GM12874 (cell line): Measurements from ENCODE around the gene KCNQ1.

Experiments
- TF ChIP-seq, protein P1 (sequence below): IDR thresholded peaks from 2 replicates; pipeline ENCODE4 v1.5.1; 2011; ENCODE audit warnings: low read depth, mild to moderate bottlenecking, control low read depth, low read length, moderate library complexity; ENCODE audit not compliant: insufficient read depth

The KCNQ1 gene

DNA sequence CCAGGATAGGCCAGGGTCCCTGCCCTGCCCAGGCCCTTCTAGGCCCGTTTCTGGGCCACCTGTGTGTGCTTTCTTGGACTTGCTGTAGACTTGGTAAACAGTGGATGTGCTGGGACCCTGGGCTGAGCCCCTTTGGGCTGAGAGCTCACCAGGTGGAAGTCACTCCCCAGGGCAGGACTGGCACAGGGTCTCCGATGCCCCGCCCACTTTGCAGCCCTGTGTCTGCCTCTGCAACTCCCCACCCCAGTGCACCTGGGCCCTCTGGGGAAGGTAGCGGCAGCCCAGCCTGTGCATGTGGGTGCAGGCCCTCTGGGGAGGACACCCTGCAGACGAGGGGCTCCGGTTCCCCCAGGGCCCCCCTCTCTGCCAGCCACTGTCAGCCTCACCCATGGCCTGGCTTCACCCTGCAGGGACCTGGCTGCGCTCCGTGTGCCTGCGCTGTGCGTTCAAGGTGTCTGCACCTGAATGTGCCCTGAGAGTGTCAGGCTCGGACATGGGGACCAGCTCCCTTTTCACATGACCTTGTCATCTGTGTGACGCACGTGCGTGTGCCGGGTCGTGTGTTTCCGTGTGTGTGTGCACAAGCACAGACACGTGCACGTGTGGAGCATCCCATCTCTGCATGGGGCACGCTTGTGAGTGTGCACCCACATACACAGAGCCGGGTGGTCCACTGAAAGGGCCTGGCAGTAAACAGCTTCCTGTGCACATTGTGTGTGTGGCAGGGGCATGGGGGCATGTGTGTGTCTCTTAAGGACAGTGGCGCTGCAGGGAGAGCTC, 136.5 kb downstream of the KCNQ1 start:
- TF ChIP-seq, protein P1, sequence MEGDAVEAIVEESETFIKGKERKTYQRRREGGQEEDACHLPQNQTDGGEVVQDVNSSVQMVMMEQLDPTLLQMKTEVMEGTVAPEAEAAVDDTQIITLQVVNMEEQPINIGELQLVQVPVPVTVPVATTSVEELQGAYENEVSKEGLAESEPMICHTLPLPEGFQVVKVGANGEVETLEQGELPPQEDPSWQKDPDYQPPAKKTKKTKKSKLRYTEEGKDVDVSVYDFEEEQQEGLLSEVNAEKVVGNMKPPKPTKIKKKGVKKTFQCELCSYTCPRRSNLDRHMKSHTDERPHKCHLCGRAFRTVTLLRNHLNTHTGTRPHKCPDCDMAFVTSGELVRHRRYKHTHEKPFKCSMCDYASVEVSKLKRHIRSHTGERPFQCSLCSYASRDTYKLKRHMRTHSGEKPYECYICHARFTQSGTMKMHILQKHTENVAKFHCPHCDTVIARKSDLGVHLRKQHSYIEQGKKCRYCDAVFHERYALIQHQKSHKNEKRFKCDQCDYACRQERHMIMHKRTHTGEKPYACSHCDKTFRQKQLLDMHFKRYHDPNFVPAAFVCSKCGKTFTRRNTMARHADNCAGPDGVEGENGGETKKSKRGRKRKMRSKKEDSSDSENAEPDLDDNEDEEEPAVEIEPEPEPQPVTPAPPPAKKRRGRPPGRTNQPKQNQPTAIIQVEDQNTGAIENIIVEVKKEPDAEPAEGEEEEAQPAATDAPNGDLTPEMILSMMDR = no peak

DNA sequence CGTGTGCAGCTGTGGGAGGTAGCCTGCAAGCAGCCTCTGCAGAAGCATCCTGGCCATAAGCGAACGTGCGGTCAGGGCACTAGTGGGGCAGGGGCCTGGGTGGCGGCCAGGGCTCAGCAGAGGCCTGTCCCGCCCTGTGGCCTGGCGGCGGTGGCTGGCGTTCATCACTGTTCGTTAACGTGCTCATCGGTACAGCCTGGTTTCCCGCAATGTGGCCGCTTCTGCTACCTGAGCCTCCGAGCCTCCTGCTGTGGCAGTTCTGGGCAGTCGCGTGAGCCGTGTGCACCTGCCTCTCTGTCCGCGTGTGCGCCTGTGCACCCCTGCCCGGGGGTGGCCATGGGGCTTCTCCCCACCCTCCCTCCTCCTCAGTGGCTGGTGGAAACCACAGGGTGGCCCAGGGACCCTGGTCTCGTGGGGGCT, 137.1 kb downstream of the KCNQ1 start:
- TF ChIP-seq, protein P1 = no peak

DNA sequence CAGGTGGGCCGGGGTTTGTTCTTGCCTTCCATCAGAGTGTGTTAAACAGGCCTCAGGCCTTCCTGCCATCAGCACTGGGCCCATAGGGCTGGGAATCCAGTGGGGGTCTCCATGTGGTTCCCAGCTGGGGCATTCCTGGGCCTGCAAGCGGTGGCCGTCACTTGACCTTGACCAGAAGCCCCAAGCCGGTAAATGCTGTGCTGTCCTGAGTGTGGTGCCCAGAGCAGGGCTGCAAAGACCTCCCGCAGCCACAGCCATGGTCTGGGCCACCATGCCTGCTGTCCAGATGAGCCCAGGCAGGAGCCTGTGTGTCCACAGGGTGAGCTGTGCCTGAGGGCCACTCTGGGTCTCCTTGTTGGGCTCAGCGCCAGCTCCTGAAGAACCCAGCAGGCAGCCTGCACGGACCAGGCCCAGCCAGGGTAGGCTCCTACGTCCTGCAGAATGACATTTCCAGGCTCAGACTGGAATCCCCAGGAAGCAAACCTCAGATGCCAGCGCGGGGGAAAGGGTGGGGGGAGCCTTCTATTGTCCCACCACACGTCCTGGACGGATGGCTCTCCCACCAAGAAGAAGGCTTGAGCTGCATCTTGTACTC, 137.6 kb downstream of the KCNQ1 start:
- TF ChIP-seq, protein P1 = no peak

DNA sequence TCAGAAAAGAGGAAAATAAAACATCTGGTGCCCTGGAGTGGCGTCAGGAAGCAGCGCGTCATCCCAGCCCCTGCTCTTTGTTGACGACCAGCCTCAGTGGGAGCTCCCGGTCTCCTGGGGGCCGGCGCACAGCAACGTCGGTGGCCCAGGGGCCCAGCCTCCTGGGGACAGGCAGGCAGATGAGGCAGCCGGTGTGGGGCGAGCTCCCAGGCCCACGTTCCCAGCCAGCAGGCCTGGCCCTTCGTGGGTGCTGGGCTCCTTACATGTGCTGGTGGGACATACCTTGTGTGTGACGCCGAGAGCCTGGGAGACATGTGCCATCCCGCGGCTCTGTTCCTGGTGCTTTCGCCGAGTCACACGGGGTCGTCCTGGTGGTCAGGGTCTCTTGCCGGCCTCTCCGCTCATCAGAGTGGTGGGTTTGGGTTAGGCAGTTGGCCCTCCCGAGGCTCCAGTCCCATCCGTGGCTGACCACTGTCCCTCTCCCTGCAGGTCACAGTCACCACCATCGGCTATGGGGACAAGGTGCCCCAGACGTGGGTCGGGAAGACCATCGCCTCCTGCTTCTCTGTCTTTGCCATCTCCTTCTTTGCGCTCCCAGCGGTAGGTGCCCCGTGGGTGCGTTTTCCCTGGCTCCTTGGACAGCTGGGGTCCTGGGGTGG, 138.3 kb downstream of the KCNQ1 start:
- TF ChIP-seq, protein P1 = no peak

- TF ChIP-seq, protein P1 = no peak
These were observed 138.8 kb downstream of the KCNQ1 start for GRCh38 chr11:2583605-2583958.

DNA sequence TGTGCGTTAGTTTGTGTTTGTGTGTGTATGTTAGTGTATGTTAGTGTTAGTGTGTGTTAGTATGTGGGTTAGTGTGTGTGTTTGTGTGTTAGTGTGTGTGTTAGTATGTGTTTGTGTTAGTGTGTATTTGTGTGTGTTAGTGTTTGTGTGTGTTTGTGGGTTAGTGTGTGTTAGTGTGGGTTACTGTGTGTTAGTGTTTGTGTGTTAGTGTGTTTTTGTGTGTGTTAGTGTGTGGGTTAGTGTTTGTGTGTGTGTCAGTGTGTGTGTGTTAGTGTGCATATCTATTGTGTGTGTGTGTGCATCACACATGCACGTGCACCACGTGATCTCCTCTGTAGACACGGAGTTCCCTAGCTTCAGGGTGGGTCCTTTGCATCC, 139.6 kb downstream of the KCNQ1 start:
- TF ChIP-seq, protein P1 = no peak

GRCh38 chr11:2584812-2585565, 140.2 kb downstream of the KCNQ1 start:
- TF ChIP-seq, protein P1 = no peak
